IMR-90 (cell line): ENCODE measurements around the gene NEURL1B. TPM values are rescaled to one million over a fixed set of nuclear protein-coding genes. Genes with fewer than 3 reads are reported as not detected.

ENCODE experiments used
- ATAC-seq: fragments of 200-7000 bp; cut with Tn5 transposase; 2 replicates; pipeline ENCODE4 v1.9.1; 2020; ENCODE audit warnings: low read depth, mild to moderate bottlenecking, moderate library complexity
- BruUV-seq: library from RNA; stranded (reverse); fragments of 400-500 nt; replicated peaks from 2 replicates; lab custom pipeline; 2021; lab: Mats Ljungman, UMichigan
- CTCF ChIA-PET: fragments of 300-600 bp; formaldehyde crosslinking; extraction: SDS; loops from one replicate; lab custom pipeline; 2021; ENCODE audit warnings: antibody characterized with exemption; lab: Yijun Ruan, JAX
- POLR2A ChIA-PET: fragments of 300-600 bp; sonication (Branson Sonifier 250); formaldehyde crosslinking; loops from one replicate; lab custom pipeline; 2022; ENCODE audit warnings: antibody characterized with exemption; ENCODE audit not compliant: unreplicated experiment; lab: Charles Lee
- DNase-seq: peaks from one replicate; pipeline ENCODE4 v3.0.0; 2013
- H2AFZ ChIP-seq: replicated peaks from 2 replicates; pipeline ENCODE3; 2013; ENCODE audit warnings: low read length, mild to moderate bottlenecking; ENCODE audit not compliant: poor library complexity
- H2AK5ac ChIP-seq: 2 replicates; pipeline ENCODE4 v1.6.1; 2013; ENCODE audit warnings: low read depth, low read length, inconsistent platforms
- H2AK9ac ChIP-seq: replicated peaks from 2 replicates; pipeline ENCODE3; 2013; ENCODE audit warnings: mild to moderate bottlenecking, low read depth, low read length, moderate library complexity; ENCODE audit not compliant: poor library complexity
- H2BK120ac ChIP-seq: 2 replicates; pipeline ENCODE4 v1.6.1; 2013; ENCODE audit warnings: low read depth, low read length, inconsistent platforms
- H2BK15ac ChIP-seq: 3 replicates; pipeline ENCODE4 v1.6.1; 2013; ENCODE audit warnings: low read depth, low read length, inconsistent platforms
- H2BK20ac ChIP-seq: 2 replicates; pipeline ENCODE4 v1.6.1; 2013; ENCODE audit warnings: low read depth, mild to moderate bottlenecking, inconsistent platforms, low read length, moderate library complexity
- H2BK5ac ChIP-seq: 2 replicates; pipeline ENCODE4 v1.6.1; 2013; ENCODE audit warnings: mild to moderate bottlenecking, low read depth, low read length, inconsistent platforms; ENCODE audit not compliant: poor library complexity, severe bottlenecking
- H3K14ac ChIP-seq: replicated peaks from 2 replicates; pipeline ENCODE4 v1.6.1; 2013; ENCODE audit warnings: low read depth, low read length, inconsistent platforms
- H3K18ac ChIP-seq: 2 replicates; pipeline ENCODE4 v1.6.1; 2013; ENCODE audit warnings: low read depth, low read length, control low read depth
- H3K23ac ChIP-seq: 2 replicates; pipeline ENCODE4 v1.6.1; 2013; ENCODE audit warnings: low read depth, low read length, inconsistent platforms
- H3K27ac ChIP-seq: 2 replicates; pipeline ENCODE4 v1.5.1; 2013; ENCODE audit warnings: mild to moderate bottlenecking, control low read depth, low read length; ENCODE audit not compliant: insufficient read depth
- H3K27me3 ChIP-seq: 2 replicates; pipeline ENCODE4 v1.6.1; 2013; ENCODE audit warnings: low read length; ENCODE audit not compliant: control insufficient read depth, insufficient read depth
- H3K36me3 ChIP-seq: 2 replicates; pipeline ENCODE4 v1.6.1; 2013; ENCODE audit warnings: low read length, mixed read lengths; ENCODE audit not compliant: control insufficient read depth, insufficient read depth
- H3K4ac ChIP-seq: 2 replicates; pipeline ENCODE4 v1.6.1; 2013; ENCODE audit warnings: low read depth, low read length, inconsistent platforms
- H3K4me1 ChIP-seq: 2 replicates; pipeline ENCODE4 v1.6.1; 2013; ENCODE audit warnings: low read length, mixed read lengths; ENCODE audit not compliant: control insufficient read depth, insufficient read depth
- H3K4me2 ChIP-seq: 2 replicates; pipeline ENCODE4 v1.6.1; 2013; ENCODE audit warnings: low read depth, mild to moderate bottlenecking, control low read depth, low read length, moderate library complexity
- H3K4me3 ChIP-seq: 2 replicates; pipeline ENCODE4 v1.5.1; 2013; ENCODE audit warnings: low read depth, mild to moderate bottlenecking, control low read depth, low read length, moderate library complexity; ENCODE audit not compliant: insufficient read depth
- H3K56ac ChIP-seq: 2 replicates; pipeline ENCODE4 v1.6.1; 2013; ENCODE audit warnings: low read length, inconsistent platforms; ENCODE audit not compliant: insufficient read depth; ENCODE audit errors: extremely low read depth
- H3K79me1 ChIP-seq, 2 experiments: 2 replicates each; pipeline ENCODE4 v1.6.1; 2013; ENCODE audit warnings: low read length in 2 of 2, inconsistent platforms in 1 of 2, low read depth in 1 of 2
- H3K9ac ChIP-seq: 2 replicates; pipeline ENCODE4 v1.6.1; 2013; ENCODE audit warnings: low read depth, low read length, control low read depth
- H3K9me1 ChIP-seq: 2 replicates; pipeline ENCODE4 v1.6.1; 2013; ENCODE audit warnings: low read length, inconsistent platforms; ENCODE audit not compliant: insufficient read depth
- H3K9me3 ChIP-seq: 2 replicates; pipeline ENCODE4 v1.6.1; 2013; ENCODE audit warnings: low read length; ENCODE audit not compliant: control insufficient read depth, insufficient read depth
- H4K20me1 ChIP-seq: 2 replicates; pipeline ENCODE4 v1.6.1; 2013; ENCODE audit warnings: low read length, inconsistent platforms; ENCODE audit not compliant: insufficient read depth
- H4K5ac ChIP-seq: 2 replicates; pipeline ENCODE4 v1.6.1; 2013; ENCODE audit warnings: mild to moderate bottlenecking, low read depth, low read length, control low read depth
- H4K8ac ChIP-seq, 2 experiments: 2 replicates each; pipeline ENCODE4 v1.6.1; 2013; ENCODE audit warnings: low read depth in 2 of 2, low read length in 2 of 2, control low read depth in 1 of 2, inconsistent platforms in 1 of 2
- H4K91ac ChIP-seq: 2 replicates; pipeline ENCODE4 v1.6.1; 2013; ENCODE audit warnings: low read depth, low read length, inconsistent platforms; ENCODE audit not compliant: insufficient read depth
- CHD1 ChIP-seq: IDR thresholded peaks from 2 replicates; pipeline ENCODE4 v1.6.1; 2012; ENCODE audit warnings: low read depth, low read length, improper control_type of control experiment
- CTCF ChIP-seq: conservative IDR thresholded peaks from 2 replicates; pipeline ENCODE4 v1.5.1; 2012; ENCODE audit warnings: mild to moderate bottlenecking, low read depth, low read length, improper control_type of control experiment
- FOS ChIP-seq: fragments of 150-350 bp; IDR thresholded peaks from 2 replicates; pipeline ENCODE4 v1.6.1; 2016; ENCODE audit warnings: low read depth, low read length
- MAFK ChIP-seq: IDR thresholded peaks from 2 replicates; pipeline ENCODE4 v1.6.1; 2012; ENCODE audit warnings: low read depth, low read length, improper control_type of control experiment
- MAZ ChIP-seq: IDR thresholded peaks from 2 replicates; pipeline ENCODE4 v1.6.1; 2012; ENCODE audit warnings: low read depth, mild to moderate bottlenecking, low read length, improper control_type of control experiment, moderate library complexity, borderline replicate concordance
- NFE2L2 ChIP-seq: fragments of 150-350 bp; IDR thresholded peaks from 2 replicates; pipeline ENCODE4 v1.6.1; 2016; ENCODE audit warnings: low read depth, mild to moderate bottlenecking, low read length
- RCOR1 ChIP-seq: IDR thresholded peaks from 2 replicates; pipeline ENCODE4 v1.6.1; 2012; ENCODE audit warnings: mild to moderate bottlenecking, low read length, improper control_type of control experiment; ENCODE audit not compliant: insufficient replicate concordance
- RFX5 ChIP-seq: IDR thresholded peaks from 2 replicates; pipeline ENCODE4 v1.8.0; 2012; ENCODE audit warnings: low read depth, mild to moderate bottlenecking, low read length, moderate library complexity
- SMC3 ChIP-seq: fragments of 150-350 bp; IDR thresholded peaks from 2 replicates; pipeline ENCODE4 v1.6.1; 2016; ENCODE audit warnings: low read depth, mild to moderate bottlenecking, antibody characterized with exemption, low read length, moderate library complexity
- USF2 ChIP-seq: fragments of 150-350 bp; IDR thresholded peaks from 2 replicates; pipeline ENCODE4 v1.6.1; 2017; ENCODE audit warnings: mild to moderate bottlenecking, antibody characterized with exemption, low read length, low read depth
- WGBS, 2 experiments: methylation state at CpG; one replicate each; pipeline versions ENCODE4 v1.1.5 to v1.1.7; 2013; ENCODE audit warnings: missing lambda C conversion rate in 2 of 2; ENCODE audit not compliant: insufficient read length in 1 of 2; ENCODE audit errors: extremely low coverage in 2 of 2; 5-methylcytosine and 5-hydroxymethylcytosine counted together
- dilution Hi-C: fragments of 300-500 bp; cut with HindIII; formaldehyde crosslinking; loops from one replicate; pipeline ENCODE4 v1.14.3; 2018; ENCODE audit warnings: low sequenced_read_pairs; ENCODE audit not compliant: unreplicated experiment
- in situ Hi-C: fragments of 300-500 bp; cut with MboI; formaldehyde crosslinking; loops from 3 replicates; pipeline ENCODE4 v1.14.3; 2019; ENCODE audit warnings: low sequenced_read_pairs, inconsistent platforms, mixed read lengths
- intact Hi-C: fragments of 100-400 bp; cut with micrococcal nuclease; formaldehyde crosslinking; loops from 2 replicates; pipeline ENCODE4 v1.10.0; 2022
- polyA plus RNA-seq, 3 experiments: library from polyadenylated mRNA; depleted of rRNA; stranded (reverse); fragments of >200 nt; gene quantifications; 2 replicates each; pipeline ENCODE4 v1.2.3, GENCODE V29; 2012; ENCODE audit warnings: low replicate concordance in 1 of 3
- total RNA-seq: library from RNA; depleted of rRNA; stranded (reverse); fragments of >200 nt; gene quantifications from 2 replicates; pipeline ENCODE4 v1.2.3, GENCODE V29; 2012

The NEURL1B gene
- total and polyA plus RNA-seq, 2 of the 4 experiments (the other 2 are of a cell fraction), result 1.8 to 2.8 TPM

- Histone ChIP-seq H3K23ac (peak overlapping the region; percentile 18; the same call in 1 of the 2 replicates), H3K4me3 (no peak overlapping the region), H3K27me3 (peaks cover 10% of the 10 kb centered on the region; the same call in 1 of the 2 replicates), H4K8ac (peak overlapping the region in 1 of 2 experiments; percentile 46; a peak in 1 of 4 replicates), H2BK5ac (no peak overlapping the region), H3K4me1 (peaks cover 5% of the 10 kb centered on the region; the same call in 1 of the 2 replicates), H3K79me1 (peaks cover 18 to 34% of the 10 kb centered on the region in 2 experiments), H3K27ac (no peak overlapping the region), H2AFZ (peak overlapping the region; percentile 50), H3K9ac (peak overlapping the region; percentile 69; the same call in 1 of the 2 replicates), H4K20me1 (no peaks in the 10 kb centered on the region), H3K18ac (no peak overlapping the region), H3K14ac (no peak overlapping the region), H4K5ac (no peak overlapping the region), H2AK5ac (no peak overlapping the region), H3K9me3 (no peaks in the 10 kb centered on the region), H3K4ac (no peak overlapping the region), H3K9me1 (peaks cover 3% of the 10 kb centered on the region; the same call in 1 of the 2 replicates), H2AK9ac (no peak overlapping the region), H4K91ac (no peak overlapping the region), H3K56ac (no peak overlapping the region), H2BK20ac (no peak overlapping the region), H3K36me3 (no peaks in the 10 kb centered on the region), H2BK120ac (no peak overlapping the region), H2BK15ac (no peak overlapping the region), H3K4me2 (peak overlapping the region; percentile 97; the same call in 1 of the 2 replicates)
- WGBS, 2 experiments, result no CpG with 5 or more reads among the region's 5 CpGs
- intact Hi-C loops (no loop called here), in situ Hi-C loops (no loop called here), dilution Hi-C loops (no loop called here)
- CTCF ChIA-PET, result no interaction called here
- TF ChIP-seq NFE2L2, result no peak
- no peak for TF ChIP-seq SMC3
- TF ChIP-seq CHD1, result no peak
- TF ChIP-seq MAFK, result no peak
- TF ChIP-seq RCOR1, result no peak
- TF ChIP-seq RFX5, result no peak
- TF ChIP-seq FOS, result no peak
- no peak for TF ChIP-seq CTCF
- no peak for TF ChIP-seq MAZ
- no peak for TF ChIP-seq USF2
- DNase-seq, result no peak
- POLR2A ChIA-PET, result no interaction called here
- no peak for ATAC-seq
- BruUV-seq, result no TSS peak
Measured at GRCh38 chr5:172640139-172640538, 924 bp upstream of the NEURL1B start.
